Measurements from ENCODE around the gene MPP2.
"Not testable (repeated sequence)": the region's sequence is repeated elsewhere in the genome, so short reads cannot be mapped to it uniquely, and the experiment has no call there.

The MPP2 gene

GRCh38 chr17:43932357-43932756 lies 25.0 kb upstream of the MPP2 start:
- Histone ChIP-seq H3K27ac (ENCODE audit: low read depth, low read length) (no peak overlapping the region), H3K79me2 (ENCODE audit: insufficient read depth, low read length) (no peaks in the 10 kb centered on the region), H3K27me3 (ENCODE audit: low read length) (no peaks in the 10 kb centered on the region), H3K4me3 (ENCODE audit: insufficient read depth, low read length, poor library complexity, severe bottlenecking) (no peak overlapping the region), H3K9me2 (replicated peaks; ENCODE audit: insufficient read depth, low read length) (no peaks in the 10 kb centered on the region), H3F3A (ENCODE audit: insufficient read depth) (no peaks in the 10 kb centered on the region), H3K4me2 (ENCODE audit: low read depth, low read length, poor library complexity, severe bottlenecking) (no peak overlapping the region), H3K9ac (ENCODE audit: low read length) (no peak overlapping the region), H3K9me3 (ENCODE audit: insufficient read depth, low read length) (no peaks in the 10 kb centered on the region), H2AFZ (ENCODE audit: low read depth, low read length, severe bottlenecking) (no peak overlapping the region), H3K36me3 (ENCODE audit: low read length) (no peaks in the 10 kb centered on the region), H4K20me1 (ENCODE audit: low read depth, low read length) (no peaks in the 10 kb centered on the region)
- no peak for TF ChIP-seq EZH2phosphoT487 (conservative IDR thresholded peaks at IDR 0.05; ENCODE audit: low read length)

GRCh38 chr17:43931062-43931571 lies 23.8 kb upstream of the MPP2 start:
- Histone ChIP-seq H3K9me3 (ENCODE audit: insufficient read depth, low read length) (no peaks in the 10 kb centered on the region), H3K9me2 (replicated peaks; ENCODE audit: insufficient read depth, low read length) (no peaks in the 10 kb centered on the region), H3K36me3 (ENCODE audit: low read length) (no peaks in the 10 kb centered on the region), H3K79me2 (ENCODE audit: insufficient read depth, low read length) (no peaks in the 10 kb centered on the region), H3F3A (ENCODE audit: insufficient read depth) (no peaks in the 10 kb centered on the region), H3K4me2 (ENCODE audit: low read depth, low read length, poor library complexity, severe bottlenecking) (no peak overlapping the region), H3K9ac (ENCODE audit: low read length) (no peak overlapping the region), H2AFZ (ENCODE audit: low read depth, low read length, severe bottlenecking) (no peak overlapping the region), H3K4me3 (ENCODE audit: insufficient read depth, low read length, poor library complexity, severe bottlenecking) (no peak overlapping the region), H3K27me3 (ENCODE audit: low read length) (no peaks in the 10 kb centered on the region), H3K27ac (ENCODE audit: low read depth, low read length) (no peak overlapping the region), H4K20me1 (ENCODE audit: low read depth, low read length) (no peaks in the 10 kb centered on the region)
- no peak for TF ChIP-seq CTCF (IDR thresholded peaks at IDR 0.05; ENCODE audit: insufficient read depth, low read length, poor library complexity, severe bottlenecking)
- no peak for TF ChIP-seq EZH2phosphoT487 (conservative IDR thresholded peaks at IDR 0.05; ENCODE audit: low read length)

- no peak overlapping the region for H3K27ac ChIP-seq (ENCODE audit: low read depth, low read length)
- no peak for TF ChIP-seq CTCF (IDR thresholded peaks at IDR 0.05; ENCODE audit: insufficient read depth, low read length, poor library complexity, severe bottlenecking)
- TF ChIP-seq EZH2phosphoT487 (conservative IDR thresholded peaks at IDR 0.05; ENCODE audit: low read length): no peak
- no peak overlapping the region for H2AFZ ChIP-seq (ENCODE audit: low read depth, low read length, severe bottlenecking)
- no peaks in the 10 kb centered on the region for H3K9me3 ChIP-seq (ENCODE audit: insufficient read depth, low read length)
- H3K79me2 ChIP-seq (ENCODE audit: insufficient read depth, low read length): no peaks in the 10 kb centered on the region
- no peaks in the 10 kb centered on the region for H3K36me3 ChIP-seq (ENCODE audit: low read length)
- H3K4me3 ChIP-seq (ENCODE audit: insufficient read depth, low read length, poor library complexity, severe bottlenecking): no peak overlapping the region
- H3K9ac ChIP-seq (ENCODE audit: low read length): no peak overlapping the region
- no peaks in the 10 kb centered on the region for H3F3A ChIP-seq (ENCODE audit: insufficient read depth)
- H3K4me2 ChIP-seq (ENCODE audit: low read depth, low read length, poor library complexity, severe bottlenecking): no peak overlapping the region
- no peaks in the 10 kb centered on the region for H3K9me2 ChIP-seq (replicated peaks; ENCODE audit: insufficient read depth, low read length)
- H4K20me1 ChIP-seq (ENCODE audit: low read depth, low read length): no peaks in the 10 kb centered on the region
- H3K27me3 ChIP-seq (ENCODE audit: low read length): no peaks in the 10 kb centered on the region
Measured at GRCh38 chr17:43928609-43929008, 21.3 kb upstream of the MPP2 start.

GRCh38 chr17:43927929-43928328 lies 20.6 kb upstream of the MPP2 start:
- not testable (repeated sequence) for H3F3A ChIP-seq (ENCODE audit: insufficient read depth); H3K4me3 ChIP-seq (ENCODE audit: insufficient read depth, low read length, poor library complexity, severe bottlenecking)

More at GRCh38 chr17:43927929-43928328, 20.6 kb upstream of the MPP2 start:
- H3K9me2 ChIP-seq (replicated peaks; ENCODE audit: insufficient read depth, low read length); H3K27me3 ChIP-seq (ENCODE audit: low read length); H3K36me3 ChIP-seq (ENCODE audit: low read length); H3K4me2 ChIP-seq (ENCODE audit: low read depth, low read length, poor library complexity, severe bottlenecking); H4K20me1 ChIP-seq (ENCODE audit: low read depth, low read length); H3K27ac ChIP-seq (ENCODE audit: low read depth, low read length); H3K9me3 ChIP-seq (ENCODE audit: insufficient read depth, low read length); H3K9ac ChIP-seq (ENCODE audit: low read length); H2AFZ ChIP-seq (ENCODE audit: low read depth, low read length, severe bottlenecking); H3K79me2 ChIP-seq (ENCODE audit: insufficient read depth, low read length): not testable (repeated sequence)
